Measurements from ENCODE around the gene LRRC74A. TPM values are rescaled to one million over a fixed set of nuclear protein-coding genes. Genes with fewer than 3 reads are reported as not detected.
A peak's percentile ranks its signal among the peaks of the same experiment; 100 is the strongest.
"Not testable (repeated sequence)": the region's sequence is repeated elsewhere in the genome, so short reads cannot be mapped to it uniquely, and the experiment has no call there.

Gene LRRC74A
- total RNA-seq, 1 donor from 2014 or later = not detected

DNA sequence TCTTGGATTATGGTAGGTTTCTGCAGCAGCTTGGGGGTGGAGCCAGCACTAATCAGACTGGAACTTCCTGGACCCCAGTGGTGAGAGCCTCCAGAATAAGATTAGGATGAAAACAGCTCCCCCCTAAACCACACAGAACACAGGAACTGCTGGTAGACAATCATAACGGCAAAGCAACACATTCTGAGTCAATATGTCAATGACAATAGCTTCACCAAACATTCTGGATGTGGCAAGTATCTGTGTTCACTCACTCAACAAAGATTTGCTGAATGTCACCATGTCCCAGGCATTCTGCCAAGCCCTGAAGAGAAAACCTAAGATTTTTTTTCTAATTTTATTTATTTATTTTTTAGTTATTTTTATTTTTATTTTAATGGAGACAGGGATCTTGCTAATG is 65.2 kb downstream of the LRRC74A start:
- DNase-seq = no peak

DNA sequence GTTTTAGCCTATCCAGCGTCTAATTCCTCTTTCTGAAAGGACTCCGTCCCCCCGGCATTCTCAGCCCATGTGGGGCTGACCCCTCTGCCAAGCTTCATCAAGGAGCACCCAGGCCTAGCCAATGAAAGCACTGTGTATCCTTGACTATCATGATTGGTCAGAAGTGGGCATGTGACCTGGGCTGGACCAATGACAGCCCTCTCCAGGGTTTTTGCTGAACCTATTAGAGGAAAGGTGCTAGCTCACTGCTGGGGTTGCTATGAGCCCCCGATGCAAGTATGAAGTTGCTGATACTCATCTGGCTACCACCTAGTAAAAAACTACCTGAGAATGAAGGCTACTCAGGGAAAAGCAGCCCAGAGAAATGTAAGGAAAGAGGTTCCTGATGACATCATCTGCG is 68.1 kb downstream of the LRRC74A start:
- DNase-seq = no peak

DNA sequence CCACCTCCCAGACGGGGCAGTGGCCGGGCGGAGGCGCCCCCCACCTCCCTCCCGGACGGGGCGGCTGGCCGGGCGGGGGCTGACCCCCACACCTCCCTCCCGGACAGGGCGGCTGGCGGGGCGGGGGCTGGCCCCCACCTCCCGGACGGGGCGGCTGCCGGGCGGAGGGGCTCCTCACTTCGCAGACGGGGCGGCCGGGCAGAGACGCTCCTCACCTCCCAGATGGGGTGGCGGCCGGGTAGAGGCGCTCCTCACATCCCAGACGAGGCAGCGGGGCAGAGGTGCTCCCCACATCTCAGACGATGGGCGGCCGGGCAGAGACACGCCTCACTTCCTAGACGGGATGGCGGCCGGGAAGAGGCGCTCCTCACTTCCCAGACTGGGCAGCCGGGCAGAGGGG is 71.8 kb downstream of the LRRC74A start:
- DNase-seq = not testable (repeated sequence)

- DNase-seq = peak; percentile 80
Observed at GRCh38 chr14:76900682-76901081, 74.5 kb downstream of the LRRC74A start.

- peak; percentile 83 for DNase-seq
Observed at GRCh38 chr14:76901171-76902055, 75.2 kb downstream of the LRRC74A start.

DNA sequence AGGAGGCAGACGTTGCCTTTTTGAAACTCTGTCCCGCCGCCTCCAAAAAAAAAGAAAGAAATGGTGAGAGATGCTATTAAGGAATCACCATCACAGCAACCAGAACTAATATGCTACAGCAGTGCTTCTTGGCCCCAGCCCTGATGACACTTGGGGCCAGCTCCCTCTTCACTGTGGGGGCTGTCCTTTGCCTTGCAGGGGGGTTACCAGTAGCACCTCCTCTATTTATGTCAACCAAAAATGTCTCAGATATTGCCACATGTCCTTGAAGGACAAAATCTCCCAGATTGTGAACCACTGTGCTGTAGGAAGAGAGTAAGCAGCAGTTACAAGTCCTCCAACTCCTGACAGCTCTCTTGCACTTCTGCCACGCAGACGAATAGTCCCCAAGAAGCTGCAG is 76.4 kb downstream of the LRRC74A start:
- DNase-seq = peak; percentile 49

GRCh38 chr14:76904100-76904739 is 78.0 kb downstream of the LRRC74A start:
- DNase-seq = peak; percentile 81

GRCh38 chr14:76904740-76905569 is 78.7 kb downstream of the LRRC74A start:
- peak; percentile 84 for DNase-seq

DNA sequence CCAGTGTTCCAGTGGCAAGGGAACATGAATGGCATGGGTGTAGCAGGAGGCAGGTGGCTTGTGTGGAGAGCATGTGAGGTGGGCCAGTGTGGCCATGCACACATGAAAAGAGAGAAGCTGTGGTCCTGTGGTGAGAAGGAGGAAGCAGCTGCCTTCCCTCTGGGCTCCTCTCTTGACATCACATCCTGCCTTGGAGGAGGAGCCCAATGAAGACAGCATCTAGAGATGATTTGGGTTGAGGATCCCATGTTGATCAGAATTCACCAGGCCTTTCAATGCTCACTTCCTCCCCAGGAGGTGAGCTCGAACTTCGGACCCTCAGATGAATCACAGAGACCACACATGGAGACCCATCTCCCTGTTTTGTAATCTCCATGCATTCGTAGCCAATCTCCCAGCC is 82.6 kb downstream of the LRRC74A start:
- no peak for DNase-seq

DNA sequence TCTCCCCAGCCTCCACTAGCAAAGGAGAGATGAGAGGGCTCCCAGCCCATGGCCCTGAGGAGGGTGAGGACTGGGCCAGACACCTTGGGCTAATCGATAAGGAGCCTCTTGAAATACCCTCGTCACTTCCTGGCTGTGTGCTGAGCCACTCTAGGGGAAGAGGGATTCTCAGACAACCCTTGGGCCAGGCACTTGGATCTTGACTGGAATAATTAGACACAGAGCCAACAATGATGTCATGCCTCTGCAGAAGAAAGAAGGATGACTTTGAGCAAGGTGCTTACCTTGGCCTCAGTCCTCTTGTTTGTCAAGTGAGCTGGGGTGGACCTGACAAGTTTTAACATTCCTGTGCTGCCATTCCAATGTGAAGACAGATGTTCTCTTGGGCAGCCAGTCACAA is 83.1 kb downstream of the LRRC74A start:
- no peak for DNase-seq

GRCh38 chr14:76910371-76910890 is 84.2 kb downstream of the LRRC74A start:
- no peak for DNase-seq

DNA sequence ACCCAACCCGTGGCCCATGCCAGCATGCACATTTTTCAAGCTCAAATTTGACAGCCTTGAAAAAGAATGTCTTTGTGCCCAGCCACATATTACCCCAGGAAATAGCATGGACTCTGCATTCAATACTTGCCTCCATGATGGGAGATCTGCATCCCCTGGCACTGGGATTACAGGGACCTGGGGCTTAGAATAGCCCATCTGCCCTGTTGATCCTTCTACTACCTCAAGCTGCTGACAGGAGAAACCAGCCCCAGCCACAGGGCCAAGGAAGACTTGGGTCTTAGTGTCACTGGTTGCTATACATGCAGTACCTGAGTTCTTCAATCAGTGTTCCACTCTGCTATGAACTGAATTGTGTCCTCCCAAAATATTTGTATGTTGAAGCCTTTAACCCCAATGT is 85.3 kb downstream of the LRRC74A start:
- DNase-seq = no peak

GRCh38 chr14:76914533-76915081 is 88.4 kb downstream of the LRRC74A start:
- not testable (repeated sequence) for DNase-seq

DNA sequence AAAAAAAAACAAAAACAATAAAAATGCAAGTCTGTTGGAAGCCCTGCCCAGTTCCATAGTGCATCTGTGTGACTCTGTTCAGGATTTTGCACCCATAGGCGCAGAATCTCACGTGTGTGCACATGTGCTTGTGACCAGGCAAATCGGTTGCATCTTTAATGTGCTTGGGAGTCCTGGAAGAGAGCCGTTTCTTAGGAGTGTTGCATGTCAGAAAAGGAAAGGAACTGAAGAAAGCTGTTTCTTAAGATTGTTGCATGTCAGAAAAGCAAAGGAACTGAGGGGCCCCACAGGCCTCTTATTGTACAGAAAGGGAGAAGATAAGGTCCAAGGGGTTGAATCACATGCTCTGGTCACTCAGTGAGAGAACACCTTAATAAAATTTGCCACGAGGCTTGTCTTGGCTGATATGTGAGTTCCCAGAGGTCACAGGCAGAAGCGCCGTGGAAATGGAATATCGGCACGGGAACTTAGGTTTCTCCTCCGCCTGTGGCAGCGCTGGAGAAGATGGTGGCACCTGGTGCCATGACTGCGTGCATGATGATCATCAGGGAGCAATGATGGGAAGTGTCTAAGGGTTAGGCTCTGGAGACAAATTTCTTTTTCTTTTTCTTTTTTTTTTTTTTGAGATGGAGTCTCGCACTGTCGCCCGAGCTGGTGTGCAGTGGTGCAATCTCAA is 90.0 kb downstream of the LRRC74A start:
- DNase-seq = no peak

- peak; percentile 83 for DNase-seq
Observed at GRCh38 chr14:76917158-76917596, 91.0 kb downstream of the LRRC74A start.

DNA sequence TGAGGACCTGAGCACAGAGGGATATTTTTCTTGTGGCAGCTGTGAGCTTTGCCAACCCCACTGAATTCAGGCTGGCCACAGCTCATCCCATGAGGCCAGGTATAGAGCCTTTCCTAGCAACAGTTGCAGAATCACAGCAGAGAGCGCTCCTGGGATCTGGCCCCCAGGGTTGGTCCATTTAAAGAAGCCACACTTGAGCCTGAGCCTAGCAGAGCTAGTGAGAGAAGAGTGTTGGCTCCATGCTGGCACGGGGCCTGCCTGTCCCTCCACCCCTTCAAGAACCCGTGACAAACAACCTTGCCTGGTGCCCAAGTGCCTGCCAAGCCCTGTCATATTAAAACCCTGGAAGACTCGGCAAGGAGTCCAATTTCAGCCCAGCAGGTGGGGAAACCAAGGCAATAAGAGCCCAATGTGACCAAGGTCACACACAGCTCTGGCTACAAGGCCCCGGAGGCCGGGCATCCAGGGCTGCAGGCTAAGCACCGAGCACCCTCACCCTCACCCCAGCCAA is 91.6 kb downstream of the LRRC74A start:
- DNase-seq = peak; percentile 92

DNA sequence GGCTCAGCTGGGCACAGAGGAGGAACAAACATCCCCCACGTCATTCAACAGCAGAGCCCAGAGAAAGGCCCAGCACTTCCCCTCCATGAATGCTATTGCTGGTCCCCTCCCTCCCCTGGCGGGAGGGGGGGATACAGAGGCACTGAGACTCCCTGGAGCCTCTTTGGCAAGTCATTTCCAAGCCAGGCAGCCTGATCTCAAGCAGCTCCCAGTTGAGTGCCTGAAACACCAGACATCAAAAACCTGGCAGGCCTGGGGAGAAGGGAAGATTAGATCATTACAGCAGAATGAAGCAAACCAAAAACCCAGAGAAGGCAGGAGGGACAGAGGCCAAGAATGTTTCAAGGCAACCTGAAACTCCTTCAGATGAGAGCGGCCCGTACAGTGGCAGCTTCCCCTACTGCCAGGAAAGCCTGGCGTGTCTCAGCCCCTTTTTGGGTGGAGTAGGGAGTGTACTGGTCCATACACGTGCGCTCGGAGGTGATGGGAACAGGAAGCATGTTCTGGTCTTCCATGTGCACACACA is 92.1 kb downstream of the LRRC74A start:
- peak; percentile 94 for DNase-seq

GRCh38 chr14:76918782-76919394 is 92.7 kb downstream of the LRRC74A start:
- peak; percentile 97 for DNase-seq

All from tongue (tissue), 2 donors.